ENCODE measurements around the gene KIAA1217.

The KIAA1217 gene

GRCh38 chr10:24502006-24502405 lies 293.1 kb downstream of the KIAA1217 start:
- Histone ChIP-seq H3K4me3 (ENCODE audit: low read length) (no peak overlapping the region), H3K4me1 (ENCODE audit: insufficient read depth, low read length) (no peaks in the 10 kb centered on the region), H3K36me3 (ENCODE audit: insufficient read depth, low read depth, low read length) (peaks cover 5% of the 10 kb centered on the region; the same call in 1 of the 2 replicates), H3K27me3 (ENCODE audit: insufficient read depth, low read length) (no peaks in the 10 kb centered on the region), H3K27ac (ENCODE audit: low read length) (no peak overlapping the region), H3K9ac (ENCODE audit: low read depth, low read length) (no peak overlapping the region), H3K9me3 (ENCODE audit: insufficient read depth, low read depth, low read length) (no peaks in the 10 kb centered on the region)

GRCh38 chr10:24502801-24503460 lies 294.0 kb downstream of the KIAA1217 start:
- no peaks in the 10 kb centered on the region for H3K4me1 ChIP-seq (ENCODE audit: insufficient read depth, low read length)
- no peak overlapping the region for H3K27ac ChIP-seq (ENCODE audit: low read length)
- H3K4me3 ChIP-seq (ENCODE audit: low read length), result no peak overlapping the region
- no peaks in the 10 kb centered on the region for H3K9me3 ChIP-seq (ENCODE audit: insufficient read depth, low read depth, low read length)
- H3K9ac ChIP-seq (ENCODE audit: low read depth, low read length), result no peak overlapping the region
- no peaks in the 10 kb centered on the region for H3K27me3 ChIP-seq (ENCODE audit: insufficient read depth, low read length)
- H3K36me3 ChIP-seq (ENCODE audit: insufficient read depth, low read depth, low read length), result 0 out of 2 replicates have a peak, but pooled peaks cover 4% of the 10 kb centered on the region

DNA sequence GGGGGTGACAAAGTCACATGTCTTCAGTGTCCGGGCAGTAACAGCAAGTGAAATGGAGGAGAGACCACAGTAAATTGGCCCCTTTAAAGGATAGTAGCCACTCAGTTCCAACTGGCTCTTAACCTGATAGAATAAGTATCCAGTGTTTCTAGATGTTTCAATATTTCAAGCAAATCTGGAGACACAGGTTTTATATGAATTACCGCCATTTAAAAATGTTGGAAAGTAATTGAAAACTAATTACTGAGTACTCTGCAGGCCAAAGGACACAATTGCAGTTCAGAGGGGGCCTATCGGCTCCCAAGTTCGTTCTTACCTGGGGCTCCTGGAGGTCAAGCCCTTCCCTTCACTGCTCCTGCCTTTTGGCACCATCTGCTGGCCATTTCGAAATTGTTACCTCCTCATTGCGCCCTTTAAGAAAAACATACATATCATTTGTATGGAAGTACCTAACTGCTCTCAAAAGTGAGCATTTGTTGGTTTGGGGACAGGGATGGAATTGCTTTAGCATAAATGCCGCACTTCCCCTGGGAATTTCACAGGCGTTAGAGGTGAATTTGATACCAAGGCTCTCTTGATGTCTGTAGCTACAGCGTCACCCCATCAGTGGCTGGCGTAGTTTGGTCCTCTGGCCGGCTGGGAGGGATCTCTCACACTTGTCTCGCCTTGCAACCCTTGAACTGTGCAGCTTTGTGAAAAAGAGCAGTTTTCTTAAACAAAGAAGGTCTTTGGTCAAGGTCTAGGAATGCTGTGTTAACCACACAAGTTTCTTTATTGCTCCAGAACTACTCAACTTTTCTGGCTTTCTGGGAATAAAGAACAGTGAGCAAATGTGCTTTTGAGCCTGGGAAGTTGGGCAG lies 294.8 kb downstream of the KIAA1217 start:
- no peak overlapping the region for H3K9ac ChIP-seq (ENCODE audit: low read depth, low read length)
- H3K4me3 ChIP-seq (ENCODE audit: low read length), result no peak overlapping the region
- peaks cover 4% of the 10 kb centered on the region; the same call in 1 of the 2 replicates for H3K36me3 ChIP-seq (ENCODE audit: insufficient read depth, low read depth, low read length)

DNA sequence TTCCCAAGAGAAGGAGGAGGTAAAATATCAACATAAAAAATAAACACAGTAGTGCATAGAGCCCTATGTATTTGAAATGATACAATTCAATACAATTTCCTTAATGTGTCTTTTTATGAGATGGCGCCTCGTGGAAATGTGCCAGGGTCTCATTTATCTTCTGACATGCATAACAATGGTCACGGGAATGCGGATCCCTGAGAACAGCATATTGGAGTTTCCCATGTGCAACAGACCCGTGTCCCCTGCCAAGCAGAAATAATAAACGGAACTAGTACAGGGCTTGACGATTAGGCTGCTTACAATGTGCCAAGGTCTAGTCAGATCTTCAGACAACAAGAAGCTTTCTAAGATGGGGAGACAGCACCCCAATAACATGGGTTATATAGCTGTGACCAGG lies 296.8 kb downstream of the KIAA1217 start:
- Histone ChIP-seq H3K4me1 (ENCODE audit: insufficient read depth, low read length) (no peaks in the 10 kb centered on the region), H3K4me3 (ENCODE audit: low read length) (no peak overlapping the region), H3K27me3 (ENCODE audit: insufficient read depth, low read length) (no peaks in the 10 kb centered on the region), H3K27ac (ENCODE audit: low read length) (no peak overlapping the region), H3K9me3 (ENCODE audit: insufficient read depth, low read depth, low read length) (no peaks in the 10 kb centered on the region), H3K36me3 (ENCODE audit: insufficient read depth, low read depth, low read length) (peaks cover 4% of the 10 kb centered on the region; the same call in 1 of the 2 replicates), H3K9ac (ENCODE audit: low read depth, low read length) (no peak overlapping the region)

More for the DNA sequence above, 294.8 kb downstream of the KIAA1217 start:
- H3K27me3 ChIP-seq (ENCODE audit: insufficient read depth, low read length), result no peaks in the 10 kb centered on the region
- H3K4me1 ChIP-seq (ENCODE audit: insufficient read depth, low read length), result no peaks in the 10 kb centered on the region
- no peak overlapping the region for H3K27ac ChIP-seq (ENCODE audit: low read length)
- H3K9me3 ChIP-seq (ENCODE audit: insufficient read depth, low read depth, low read length), result no peaks in the 10 kb centered on the region

GRCh38 chr10:24513155-24513554 lies 304.2 kb downstream of the KIAA1217 start:
- Histone ChIP-seq H3K4me1 (ENCODE audit: insufficient read depth, low read length) (no peaks in the 10 kb centered on the region), H3K4me3 (ENCODE audit: low read length) (no peak overlapping the region)

DNA sequence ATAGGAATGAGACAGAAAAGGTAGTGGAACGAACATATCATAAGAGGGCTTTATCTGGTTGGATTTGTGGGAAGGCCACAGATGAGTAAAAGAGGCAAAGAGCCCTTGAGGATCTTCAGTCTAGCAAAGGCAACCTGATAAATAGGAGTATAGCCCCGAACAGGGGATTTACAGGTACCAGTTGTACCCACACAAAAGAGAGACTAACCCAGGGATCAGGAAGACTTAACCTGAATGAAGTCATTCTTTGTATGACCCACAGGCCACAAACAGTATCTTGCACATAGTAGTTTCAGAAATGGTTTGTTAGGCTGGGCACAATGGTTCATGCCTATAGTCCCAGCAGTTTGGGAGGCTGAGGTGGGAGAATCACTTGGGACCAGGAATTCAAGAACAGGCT lies 306.5 kb downstream of the KIAA1217 start:
- H3K27ac ChIP-seq (ENCODE audit: low read length), result no peak overlapping the region
- H3K9me3 ChIP-seq (ENCODE audit: insufficient read depth, low read depth, low read length), result no peaks in the 10 kb centered on the region
- H3K4me3 ChIP-seq (ENCODE audit: low read length), result no peak overlapping the region
- no peak overlapping the region for H3K9ac ChIP-seq (ENCODE audit: low read depth, low read length)
- peaks cover 11% of the 10 kb centered on the region for H3K4me1 ChIP-seq (ENCODE audit: insufficient read depth, low read length)
- peaks cover 7% of the 10 kb centered on the region; the same call in 1 of the 2 replicates for H3K36me3 ChIP-seq (ENCODE audit: insufficient read depth, low read depth, low read length)
- H3K27me3 ChIP-seq (ENCODE audit: insufficient read depth, low read length), result no peaks in the 10 kb centered on the region

More at GRCh38 chr10:24513155-24513554, 304.2 kb downstream of the KIAA1217 start:
- no peak overlapping the region for H3K9ac ChIP-seq (ENCODE audit: low read depth, low read length)
- no peaks in the 10 kb centered on the region for H3K27me3 ChIP-seq (ENCODE audit: insufficient read depth, low read length)
- peaks cover 7% of the 10 kb centered on the region; the same call in 1 of the 2 replicates for H3K36me3 ChIP-seq (ENCODE audit: insufficient read depth, low read depth, low read length)
- no peak overlapping the region for H3K27ac ChIP-seq (ENCODE audit: low read length)
- H3K9me3 ChIP-seq (ENCODE audit: insufficient read depth, low read depth, low read length), result no peaks in the 10 kb centered on the region

- peaks cover 11% of the 10 kb centered on the region for H3K4me1 ChIP-seq (ENCODE audit: insufficient read depth, low read length)
- no peak overlapping the region for H3K27ac ChIP-seq (ENCODE audit: low read length)
- 0 out of 2 replicates have a peak, but pooled peaks cover 12% of the 10 kb centered on the region for H3K36me3 ChIP-seq (ENCODE audit: insufficient read depth, low read depth, low read length)
- no peaks in the 10 kb centered on the region for H3K27me3 ChIP-seq (ENCODE audit: insufficient read depth, low read length)
- no peak overlapping the region for H3K9ac ChIP-seq (ENCODE audit: low read depth, low read length)
- no peak overlapping the region for H3K4me3 ChIP-seq (ENCODE audit: low read length)
- no peaks in the 10 kb centered on the region for H3K9me3 ChIP-seq (ENCODE audit: insufficient read depth, low read depth, low read length)
Measured at GRCh38 chr10:24518411-24518810, 309.5 kb downstream of the KIAA1217 start.

- Histone ChIP-seq H3K27me3 (ENCODE audit: insufficient read depth, low read length) (no peaks in the 10 kb centered on the region), H3K4me1 (ENCODE audit: insufficient read depth, low read length) (peaks cover 11% of the 10 kb centered on the region), H3K9me3 (ENCODE audit: insufficient read depth, low read depth, low read length) (no peaks in the 10 kb centered on the region), H3K36me3 (ENCODE audit: insufficient read depth, low read depth, low read length) (0 out of 2 replicates have a peak, but pooled peaks cover 9% of the 10 kb centered on the region), H3K27ac (ENCODE audit: low read length) (no peak overlapping the region), H3K9ac (ENCODE audit: low read depth, low read length) (no peak overlapping the region), H3K4me3 (ENCODE audit: low read length) (no peak overlapping the region)
Measured at GRCh38 chr10:24518981-24519597, 310.2 kb downstream of the KIAA1217 start.

GRCh38 chr10:24519950-24520349 lies 311.0 kb downstream of the KIAA1217 start:
- peak overlapping the region; percentile 15; the same call in 1 of the 2 replicates for H3K9ac ChIP-seq (ENCODE audit: low read depth, low read length)
- H3K27ac ChIP-seq (ENCODE audit: low read length), result no peak overlapping the region
- H3K4me1 ChIP-seq (ENCODE audit: insufficient read depth, low read length), result peaks cover 11% of the 10 kb centered on the region
- H3K36me3 ChIP-seq (ENCODE audit: insufficient read depth, low read depth, low read length), result peaks cover 11% of the 10 kb centered on the region; the same call in 1 of the 2 replicates
- no peaks in the 10 kb centered on the region for H3K9me3 ChIP-seq (ENCODE audit: insufficient read depth, low read depth, low read length)
- no peaks in the 10 kb centered on the region for H3K27me3 ChIP-seq (ENCODE audit: insufficient read depth, low read length)
- H3K4me3 ChIP-seq (ENCODE audit: low read length), result no peak overlapping the region

DNA sequence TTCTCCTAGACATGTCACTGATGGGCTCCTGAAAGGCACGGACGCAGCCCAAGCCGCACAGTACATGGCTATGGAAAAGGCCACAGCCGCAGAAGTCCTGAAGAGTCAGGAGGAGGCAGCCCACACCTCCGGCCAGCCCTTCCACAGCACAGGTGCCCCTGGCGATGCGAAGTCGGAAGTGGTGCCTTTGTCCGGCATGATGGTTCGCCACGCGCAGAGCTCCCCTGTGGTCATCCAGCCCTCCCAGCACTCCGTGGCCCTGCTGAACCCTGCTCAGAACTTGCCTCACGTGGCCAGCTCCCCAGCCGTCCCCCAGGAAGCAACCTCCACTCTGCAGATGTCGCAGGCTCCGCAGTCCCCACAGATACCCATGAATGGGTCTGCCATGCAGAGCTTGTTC lies 315.4 kb downstream of the KIAA1217 start:
- Histone ChIP-seq H3K9me3 (ENCODE audit: insufficient read depth, low read depth, low read length) (no peaks in the 10 kb centered on the region), H3K9ac (ENCODE audit: low read depth, low read length) (no peak overlapping the region), H3K4me3 (ENCODE audit: low read length) (no peak overlapping the region), H3K27ac (ENCODE audit: low read length) (no peak overlapping the region), H3K4me1 (ENCODE audit: insufficient read depth, low read length) (peaks cover 9% of the 10 kb centered on the region; the same call in 1 of the 2 replicates), H3K27me3 (ENCODE audit: insufficient read depth, low read length) (no peaks in the 10 kb centered on the region), H3K36me3 (ENCODE audit: insufficient read depth, low read depth, low read length) (peaks cover 16% of the 10 kb centered on the region; the same call in 1 of the 2 replicates)

GRCh38 chr10:24526085-24526649 lies 317.2 kb downstream of the KIAA1217 start:
- Histone ChIP-seq H3K9ac (ENCODE audit: low read depth, low read length) (no peak overlapping the region), H3K4me1 (ENCODE audit: insufficient read depth, low read length) (no peaks in the 10 kb centered on the region), H3K27me3 (ENCODE audit: insufficient read depth, low read length) (no peaks in the 10 kb centered on the region), H3K27ac (ENCODE audit: low read length) (no peak overlapping the region), H3K4me3 (ENCODE audit: low read length) (no peak overlapping the region), H3K36me3 (ENCODE audit: insufficient read depth, low read depth, low read length) (peaks cover 16% of the 10 kb centered on the region; the same call in 1 of the 2 replicates), H3K9me3 (ENCODE audit: insufficient read depth, low read depth, low read length) (no peaks in the 10 kb centered on the region)

All from iPS-20b (cell line).